Fibroblast of gingiva (primary cell): ENCODE data around the gene DBN1.
"Not testable (repeated sequence)": the region's sequence is repeated elsewhere in the genome, so short reads cannot be mapped to it uniquely, and the experiment has no call there.

Experiments
- DNase-seq: peaks from one replicate; pipeline ENCODE4 v3.0.0-alpha.2; 2011; ENCODE audit warnings: low read depth

DBN1 gene

GRCh38 chr5:177490992-177491391 lies 17.6 kb upstream of the DBN1 start:
- DNase-seq, result no peak

- no peak for DNase-seq
Observed at GRCh38 chr5:177490311-177490991, 17.0 kb upstream of the DBN1 start.

GRCh38 chr5:177489119-177489716 lies 15.8 kb upstream of the DBN1 start:
- DNase-seq, result no peak

- DNase-seq, result no peak
Observed at GRCh38 chr5:177487975-177488374, 14.5 kb upstream of the DBN1 start.

- DNase-seq, result no peak
Observed at GRCh38 chr5:177487144-177487543, 13.7 kb upstream of the DBN1 start.

DNA sequence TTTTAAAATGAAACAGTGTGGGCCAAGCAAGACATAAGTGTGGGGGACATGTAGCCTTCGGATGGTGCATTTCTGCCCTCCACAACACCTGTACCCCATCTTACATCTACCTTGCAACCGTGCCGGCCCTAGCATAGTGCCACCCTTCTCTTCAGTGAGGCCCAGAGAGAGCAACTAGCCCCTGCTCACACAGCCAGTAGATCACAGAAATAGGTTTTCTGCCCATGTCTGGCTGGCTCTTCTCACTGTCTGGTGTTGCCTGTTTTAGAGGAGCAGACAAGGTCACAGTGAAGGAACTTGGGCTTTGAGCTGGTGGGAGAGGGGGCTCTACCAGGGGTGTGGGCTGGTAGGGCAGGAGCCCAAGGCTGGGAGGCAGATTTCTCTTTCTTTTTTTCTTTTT lies 12.8 kb upstream of the DBN1 start:
- no peak for DNase-seq

GRCh38 chr5:177485753-177486152 lies 12.3 kb upstream of the DBN1 start:
- not testable (repeated sequence) for DNase-seq

- DNase-seq, result no peak
Observed at GRCh38 chr5:177484902-177485549, 11.6 kb upstream of the DBN1 start.

DNA sequence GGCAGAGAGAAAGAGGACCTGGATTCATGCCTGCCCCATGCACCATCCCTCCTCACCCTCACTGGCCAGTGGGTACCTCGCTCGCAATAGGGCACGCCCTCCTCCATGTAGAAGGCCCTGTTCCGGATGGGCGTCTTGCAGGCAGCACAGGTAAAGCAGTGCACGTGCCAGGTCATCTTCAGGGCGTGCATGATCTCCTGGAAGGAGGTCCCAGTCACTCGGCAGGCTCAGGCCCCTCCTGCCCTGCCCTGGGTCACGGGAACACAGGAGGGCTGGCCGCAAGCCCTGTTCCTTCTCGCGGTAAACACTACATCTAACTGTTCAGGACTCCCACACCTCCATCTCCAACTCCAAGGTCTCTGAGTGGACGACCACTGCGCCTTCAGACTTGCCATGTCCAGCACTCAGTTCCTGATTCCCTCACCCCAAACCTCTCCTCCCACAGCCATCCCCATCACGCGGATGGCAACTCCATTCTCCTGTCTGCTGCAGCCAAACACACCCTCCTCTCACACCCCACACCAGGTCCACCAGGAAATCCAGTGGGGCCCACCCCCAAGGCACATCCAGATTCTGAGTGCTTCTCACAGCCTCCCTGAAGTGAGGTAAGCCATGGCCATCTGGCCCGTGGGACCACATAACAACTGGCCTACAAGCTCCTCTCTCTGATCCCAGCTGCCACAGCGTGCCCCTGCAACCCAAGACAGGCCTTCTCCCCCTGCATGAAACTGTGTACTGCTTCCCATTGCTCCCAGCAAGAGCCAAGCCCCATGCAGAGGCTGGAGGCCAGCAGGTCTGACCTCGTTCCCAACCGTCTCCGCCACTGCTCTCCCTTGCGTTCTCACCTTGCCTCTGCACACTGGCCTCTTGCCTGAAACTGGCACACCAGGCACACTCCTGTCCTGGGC lies 10.8 kb upstream of the DBN1 start:
- DNase-seq, result no peak

DNA sequence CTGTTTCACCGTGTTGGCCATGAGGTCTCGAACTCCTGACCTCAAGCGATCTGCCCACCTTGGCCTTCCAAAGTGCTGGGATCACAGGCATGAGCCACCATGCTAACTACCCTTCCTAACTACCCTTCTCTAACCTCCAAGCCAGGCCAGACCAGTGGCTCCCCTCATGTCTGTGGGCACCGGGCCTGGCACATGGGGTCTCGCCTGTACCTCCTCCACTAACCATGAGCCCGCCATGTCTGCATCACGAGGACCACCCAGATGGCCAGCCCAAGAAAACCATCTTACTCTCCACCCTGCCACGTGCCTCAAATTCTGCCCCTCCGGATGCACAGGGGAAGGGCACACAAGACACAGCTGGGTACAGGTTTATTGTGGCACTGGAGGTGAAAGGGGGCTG lies 9.6 kb upstream of the DBN1 start:
- DNase-seq, result no peak

GRCh38 chr5:177482359-177482795 lies 8.9 kb upstream of the DBN1 start:
- no peak for DNase-seq

- peak; percentile 37 for DNase-seq
Observed at GRCh38 chr5:177479774-177480173, 6.3 kb upstream of the DBN1 start.

- peak; percentile 45 for DNase-seq
Observed at GRCh38 chr5:177478711-177479646, 5.5 kb upstream of the DBN1 start.

DNA sequence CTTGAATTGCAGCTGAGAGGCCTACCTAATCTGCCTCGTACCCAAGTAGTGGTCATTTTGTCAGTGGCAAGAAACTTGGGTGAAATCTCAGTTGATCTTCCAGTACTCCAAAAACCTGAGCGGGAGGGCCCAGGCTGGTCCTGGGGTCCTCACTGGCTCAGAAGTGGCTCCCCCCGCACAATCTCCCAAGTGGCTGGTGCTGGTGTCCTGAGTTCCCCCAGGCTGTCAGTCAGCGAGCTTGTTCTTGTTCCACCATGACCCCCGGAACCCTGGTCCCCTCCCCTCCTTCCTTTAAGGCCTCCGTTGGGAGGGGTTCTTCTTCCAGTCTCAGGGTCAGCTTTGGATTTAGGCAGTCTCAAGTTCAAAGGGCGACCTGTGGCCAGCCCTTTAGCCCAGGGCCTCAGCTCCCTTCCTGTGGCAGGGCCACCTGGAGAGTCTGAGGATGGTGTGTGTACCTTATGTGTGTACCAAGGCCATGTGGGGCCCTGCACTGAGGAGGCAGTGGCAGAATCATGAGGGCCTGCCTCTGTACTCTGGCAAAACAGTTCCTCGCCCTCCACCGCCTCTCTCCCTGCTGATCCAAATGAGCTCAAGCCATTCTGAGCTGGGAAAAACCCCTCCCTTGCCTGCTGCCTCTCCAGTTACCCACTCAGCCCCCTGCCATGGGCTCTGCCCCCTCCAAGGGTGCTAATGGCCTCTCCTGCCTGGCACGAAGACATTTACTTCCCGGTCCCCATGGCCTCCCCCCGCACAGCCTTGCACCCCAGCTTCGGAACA lies 4.5 kb upstream of the DBN1 start:
- no peak for DNase-seq

DNA sequence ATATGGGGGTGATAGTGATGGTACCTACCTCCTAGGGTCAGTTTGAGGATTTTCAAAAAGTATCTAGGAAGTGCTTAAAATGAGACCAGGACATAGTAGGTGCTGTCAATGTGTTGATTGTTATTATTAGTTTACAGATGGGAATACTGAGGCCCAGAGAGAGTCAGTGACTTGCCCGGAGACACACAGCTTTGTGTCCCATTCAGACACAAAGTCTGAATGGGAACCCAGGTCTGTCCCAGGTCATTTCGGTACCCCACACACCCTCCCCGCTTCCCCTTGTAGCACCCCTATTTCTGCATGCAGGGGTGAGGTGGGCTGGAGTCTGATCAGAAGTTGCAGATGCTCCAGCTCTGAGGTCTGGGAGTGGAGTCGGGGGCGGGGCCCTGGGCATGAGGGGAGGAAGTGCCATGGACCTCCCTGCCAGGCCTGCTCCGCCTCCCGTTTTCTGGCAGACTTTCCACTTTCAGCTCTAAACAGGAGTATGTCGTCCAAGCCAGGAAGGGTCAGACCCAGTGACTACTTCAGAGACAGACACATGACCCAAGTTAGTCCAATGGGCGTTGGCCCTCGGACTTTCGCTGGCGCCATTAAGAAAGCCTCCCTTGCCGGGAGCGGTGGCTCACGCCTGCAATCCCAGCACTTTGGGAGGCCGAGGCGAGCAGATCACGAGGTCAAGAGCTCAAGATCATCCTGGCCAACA lies 3.2 kb upstream of the DBN1 start:
- peak; percentile 58 for DNase-seq

GRCh38 chr5:177475563-177476427 lies 2.4 kb upstream of the DBN1 start:
- DNase-seq, result no peak

DNA sequence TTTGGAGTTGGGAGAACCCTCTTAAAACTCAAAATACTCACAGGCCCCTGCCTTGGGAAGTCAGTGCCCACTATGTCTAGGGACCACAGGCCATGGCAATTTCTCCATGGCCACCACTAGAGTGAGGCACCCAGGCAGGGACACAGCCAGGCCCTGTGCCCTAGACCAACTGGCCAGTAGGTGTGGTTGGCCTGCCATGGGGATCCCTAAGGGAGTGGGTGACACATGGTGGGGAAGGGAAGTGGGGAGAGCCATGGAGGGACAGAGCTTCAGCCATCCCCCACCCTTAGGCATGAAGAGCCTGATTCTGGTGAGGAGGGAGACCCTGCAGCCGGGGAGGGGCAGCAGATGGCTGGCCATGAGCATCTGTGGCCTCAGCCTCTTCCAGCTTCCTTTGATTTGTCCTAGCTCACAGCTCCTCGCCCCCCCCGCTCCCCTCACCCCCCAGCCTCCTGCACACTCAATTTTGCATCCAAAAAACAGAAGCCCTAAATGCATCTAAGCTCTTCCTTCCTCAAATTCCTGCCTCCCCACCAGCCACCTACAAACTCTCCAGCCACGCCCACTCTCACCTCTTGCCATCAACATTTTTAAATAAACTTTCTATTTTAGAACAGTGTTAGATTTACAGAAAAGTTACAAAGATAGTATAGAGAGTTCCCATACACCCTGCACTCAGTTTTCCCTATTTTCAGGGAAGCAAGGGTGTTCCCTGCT lies 1.6 kb upstream of the DBN1 start:
- DNase-seq, result no peak

DNA sequence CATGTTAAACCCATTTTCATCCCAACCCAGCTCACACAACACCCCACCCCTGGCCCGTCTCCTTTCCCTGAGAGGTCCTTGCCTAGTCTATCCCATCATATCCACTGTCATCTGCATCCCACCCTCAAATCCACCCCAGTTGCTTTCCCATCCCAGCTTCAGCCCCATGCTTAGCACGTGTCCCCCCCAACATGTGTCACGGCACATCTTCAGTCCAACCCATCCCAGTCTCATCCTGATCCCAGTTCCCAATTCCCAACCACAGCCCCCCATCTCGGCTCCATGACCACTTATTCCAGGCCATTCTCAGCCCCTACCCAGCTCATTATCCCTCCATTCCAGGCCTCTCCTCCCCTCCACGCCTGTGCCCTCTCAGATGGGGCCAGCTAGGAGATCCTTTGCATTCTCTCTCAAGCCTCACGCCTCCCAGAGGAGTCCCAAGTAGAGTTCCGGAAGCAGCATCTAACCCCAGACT lies 605 bp upstream of the DBN1 start:
- no peak for DNase-seq
